SK-N-SH (cell line): Measurements from ENCODE around the gene CHRNB2. TPM values are rescaled to one million over a fixed set of nuclear protein-coding genes. Genes with fewer than 3 reads are reported as not detected.

Experiments
- CTCF ChIA-PET: fragments of 300-600, 350-600 bp; formaldehyde crosslinking; extraction: SDS; loops from one replicate; lab custom pipeline; 2021; lab: Yijun Ruan, JAX
- POLR2A ChIA-PET: fragments of 350-600 bp; sonication (Branson Sonifier 250); formaldehyde crosslinking; extraction: SDS; loops from one replicate; lab custom pipeline; 2020; ENCODE audit warnings: antibody characterized with exemption, inconsistent platforms; lab: Yijun Ruan, JAX
- DNase-seq: peaks from one replicate; pipeline ENCODE4 v3.0.0; 2012
- H2AFZ ChIP-seq: fragments of 200-600 bp; sonication (generic); 2 replicates; pipeline ENCODE4 v1.8.1; 2016; ENCODE audit warnings: antibody characterized with exemption, mild to moderate bottlenecking, low read depth
- H3F3A ChIP-seq: fragments of 200-600 bp; sonication (generic); replicated peaks from 2 replicates; pipeline ENCODE3; 2016; ENCODE audit warnings: antibody characterized with exemption, mild to moderate bottlenecking; ENCODE audit not compliant: insufficient read depth
- H3K27ac ChIP-seq, 2 experiments: fragments of 200-500 bp in 1 of 2; fragments of 200-600 bp in 1 of 2; sonication (Bioruptor generic) in 1 of 2; sonication (generic), shearing (Covaris generic) in 1 of 2; 2 replicates each; pipeline versions ENCODE4 v1.5.1 to v1.6.1; 2014 to 2016; ENCODE audit warnings: low read depth in 2 of 2, inconsistent platforms in 1 of 2, low read length in 1 of 2, mild to moderate bottlenecking in 1 of 2, mixed read lengths in 1 of 2
- H3K27me3 ChIP-seq: fragments of 200-600 bp; sonication (generic), shearing (Covaris generic); 2 replicates; pipeline ENCODE4 v1.6.1; 2016; ENCODE audit warnings: mixed run types; ENCODE audit not compliant: insufficient read depth
- H3K36me3 ChIP-seq, 2 experiments: fragments of 200-500 bp in 1 of 2; fragments of 200-600 bp in 1 of 2; sonication (Bioruptor generic) in 1 of 2; sonication (generic) in 1 of 2; replicated peaks in 1 of 2; 2 replicates each; pipeline versions ENCODE3 to v1.5.1; 2014 to 2016; ENCODE audit warnings: low read length in 1 of 2, mild to moderate bottlenecking in 1 of 2; ENCODE audit not compliant: insufficient read depth in 2 of 2, control insufficient read depth in 1 of 2
- H3K4me1 ChIP-seq, 2 experiments: fragments of 200-500 bp in 1 of 2; fragments of 200-600 bp in 1 of 2; sonication (Bioruptor generic) in 1 of 2; sonication (generic), shearing (Covaris generic) in 1 of 2; 2 replicates each; pipeline versions ENCODE4 v1.5.1 to v1.6.1; 2014 to 2016; ENCODE audit warnings: low read depth in 1 of 2, low read length in 1 of 2, mixed run types in 1 of 2; ENCODE audit not compliant: insufficient read depth in 2 of 2, control insufficient read depth in 1 of 2
- H3K4me2 ChIP-seq: fragments of 200-600 bp; sonication (generic), shearing (Covaris generic); 2 replicates; pipeline ENCODE4 v1.6.1; 2017; ENCODE audit warnings: mixed run types
- H3K4me3 ChIP-seq, 2 experiments: fragments of 200-500 bp in 1 of 2; fragments of 200-600 bp in 1 of 2; sonication (Bioruptor generic) in 1 of 2; sonication (generic), shearing (Covaris generic) in 1 of 2; 2 replicates each; pipeline versions ENCODE4 v1.5.1 to v1.8.1; 2014 to 2016; ENCODE audit warnings: low read depth in 2 of 2, inconsistent platforms in 1 of 2, low read length in 1 of 2, mild to moderate bottlenecking in 1 of 2, mixed read lengths in 1 of 2, moderate library complexity in 1 of 2
- H3K79me2 ChIP-seq: fragments of 200-600 bp; sonication (generic); 2 replicates; pipeline ENCODE4 v1.8.1; 2017; ENCODE audit warnings: mild to moderate bottlenecking; ENCODE audit not compliant: insufficient read depth
- H3K9ac ChIP-seq: fragments of 200-600 bp; sonication (generic); 2 replicates; pipeline ENCODE4 v1.6.1; 2017; ENCODE audit warnings: mixed run types
- H3K9me2 ChIP-seq: fragments of 200-600 bp; sonication (generic); 2 replicates; pipeline ENCODE4 v1.6.1; 2017; ENCODE audit warnings: mixed run types
- H3K9me3 ChIP-seq: fragments of 200-600 bp; sonication (generic); 2 replicates; pipeline ENCODE4 v1.6.1; 2017; ENCODE audit warnings: mixed run types, mild to moderate bottlenecking, moderate library complexity
- H4K20me1 ChIP-seq: fragments of 200-600 bp; sonication (generic); 2 replicates; pipeline ENCODE4 v1.6.1; 2017; ENCODE audit warnings: mild to moderate bottlenecking, mixed run types; ENCODE audit not compliant: insufficient read depth
- ELF1 ChIP-seq: IDR thresholded peaks from 2 replicates; pipeline ENCODE4 v1.4.0; 2012
- FOSL2 ChIP-seq: IDR thresholded peaks from 2 replicates; pipeline ENCODE4 v1.4.0; 2012; ENCODE audit warnings: low read depth, mild to moderate bottlenecking, moderate library complexity, borderline replicate concordance
- FOXJ3 ChIP-seq: sonication (generic); formaldehyde crosslinking; IDR thresholded peaks from 2 replicates; pipeline ENCODE4 v1.5.1; 2020; ENCODE audit warnings: mild to moderate bottlenecking, missing genetic modification reagents
- FOXM1 ChIP-seq: IDR thresholded peaks from 2 replicates; pipeline ENCODE4 v1.4.0; 2012; ENCODE audit warnings: low read depth, mild to moderate bottlenecking
- GATA2 ChIP-seq: sonication (generic); formaldehyde crosslinking; IDR thresholded peaks from 2 replicates; pipeline ENCODE4 v1.5.0; 2020; ENCODE audit warnings: mild to moderate bottlenecking, missing genetic modification reagents
- IRF3 ChIP-seq: fragments of 150-350 bp; IDR thresholded peaks from 2 replicates; pipeline ENCODE4 v1.6.1; 2016; ENCODE audit warnings: mild to moderate bottlenecking, low read depth, low read length
- MAX ChIP-seq: IDR thresholded peaks from 2 replicates; pipeline ENCODE4 v1.4.0; 2012; ENCODE audit warnings: low read depth
- MEF2A ChIP-seq: IDR thresholded peaks from 2 replicates; pipeline ENCODE4 v1.4.0; 2012; ENCODE audit warnings: low read depth, borderline replicate concordance
- NFIC ChIP-seq: IDR thresholded peaks from 2 replicates; pipeline ENCODE4 v1.4.0; 2012; ENCODE audit warnings: borderline replicate concordance
- PBX3 ChIP-seq: IDR thresholded peaks from 2 replicates; pipeline ENCODE4; 2012
- POLR2AphosphoS5 ChIP-seq: IDR thresholded peaks from 2 replicates; pipeline ENCODE4 v1.6.1; 2012; ENCODE audit warnings: low read depth, low read length
- RAD21 ChIP-seq: IDR thresholded peaks from 2 replicates; pipeline ENCODE4 v1.6.1; 2012; ENCODE audit warnings: mild to moderate bottlenecking, low read length
- RFX5 ChIP-seq: IDR thresholded peaks from 2 replicates; pipeline ENCODE4 v1.6.1; 2012; ENCODE audit warnings: mild to moderate bottlenecking, improper control_type of control experiment, low read length
- RXRA ChIP-seq: IDR thresholded peaks from 2 replicates; pipeline ENCODE4 v1.4.0; 2012; ENCODE audit warnings: low read depth, mild to moderate bottlenecking, borderline replicate concordance
- SIN3A ChIP-seq: IDR thresholded peaks from 2 replicates; pipeline ENCODE4 v1.6.1; 2012; ENCODE audit warnings: low read depth, mild to moderate bottlenecking, low read length, moderate library complexity, borderline replicate concordance
- TAF1 ChIP-seq: IDR thresholded peaks from 2 replicates; pipeline ENCODE4 v1.6.1; 2012; ENCODE audit warnings: low read depth, mild to moderate bottlenecking, low read length, moderate library complexity, borderline replicate concordance
- TCF12 ChIP-seq: IDR thresholded peaks from 2 replicates; pipeline ENCODE4 v1.4.0; 2012
- YY1 ChIP-seq: IDR thresholded peaks from 2 replicates; pipeline ENCODE4 v1.4.0; 2012; ENCODE audit warnings: low read depth, mild to moderate bottlenecking
- ZBTB33 ChIP-seq: IDR thresholded peaks from 2 replicates; pipeline ENCODE4 v1.4.0; 2012; ENCODE audit warnings: low read depth, borderline replicate concordance
- WGBS: methylation state at CpG from one replicate; pipeline ENCODE4 v1.1.6; 2017; ENCODE audit warnings: low lambda C conversion rate; 5-methylcytosine and 5-hydroxymethylcytosine counted together
- polyA plus RNA-seq, 3 experiments: library from polyadenylated mRNA; depleted of rRNA; stranded (reverse); fragments of >200 nt; gene quantifications; 2 replicates each; pipeline ENCODE4 v1.2.3, GENCODE V29; 2012

CHRNB2 gene
- polyA plus RNA-seq, 1 of the 3 experiments (the other 2 are of a cell fraction) = 0.64 TPM

- Histone ChIP-seq H3K27ac (no peak overlapping the region), H3K9ac (no peak overlapping the region), H3K4me2 (no peak overlapping the region), H3F3A (peaks cover 3% of the 10 kb centered on the region), H3K9me2 (no peaks in the 10 kb centered on the region), H3K4me3 (no peak overlapping the region), H3K36me3 (peaks cover 91 to 93% of the 10 kb centered on the region in 2 experiments), H3K27me3 (no peaks in the 10 kb centered on the region), H3K4me1 (no peaks in the 10 kb centered on the region; a peak in 1 of 4 replicates), H3K9me3 (no peaks in the 10 kb centered on the region), H3K79me2 (peaks cover 22% of the 10 kb centered on the region), H4K20me1 (peaks cover 10% of the 10 kb centered on the region), H2AFZ (no peak overlapping the region)
- POLR2A ChIA-PET = interaction anchor here (0.6 to 0.8 kb wide), 2 partner anchors 23 to 69 kb away, joined by 3 to 5 read pairs; partner anchors contain the start of gene CHRNB2
- CTCF ChIA-PET = interaction anchor here (0.6 to 1.3 kb wide), 6 partner anchors 10 to 288 kb away, joined by 3 to 6 read pairs (median 3); no protein-coding TSS in a partner anchor
- TF ChIP-seq NFIC (no peak), RAD21 (no peak), TAF1 (no peak), IRF3 (no peak), TCF12 (no peak), MEF2A (no peak), RFX5 (no peak), FOXJ3 (no peak), FOXM1 (no peak), ZBTB33 (no peak), RXRA (no peak), SIN3A (no peak), ELF1 (no peak), POLR2AphosphoS5 (no peak), FOSL2 (no peak)
- WGBS = 89% methylated on average over 5 of the region's 5 CpGs
- no peak for DNase-seq
Measured at GRCh38 chr1:154590756-154591155, 23.2 kb downstream of the CHRNB2 start.

GRCh38 chr1:154591206-154591605, 23.6 kb downstream of the CHRNB2 start:
- Histone ChIP-seq H3K79me2 (peaks cover 22% of the 10 kb centered on the region), H3K9ac (no peak overlapping the region), H3K4me2 (no peak overlapping the region), H3F3A (peaks cover 3% of the 10 kb centered on the region), H3K36me3 (peaks cover 89 to 90% of the 10 kb centered on the region in 2 experiments), H3K27me3 (no peaks in the 10 kb centered on the region), H3K9me2 (no peaks in the 10 kb centered on the region), H3K9me3 (no peaks in the 10 kb centered on the region), H3K27ac (no peak overlapping the region), H2AFZ (no peak overlapping the region), H3K4me3 (no peak overlapping the region), H3K4me1 (no peaks in the 10 kb centered on the region), H4K20me1 (peaks cover 13% of the 10 kb centered on the region)
- DNase-seq = no peak
- ChIA-PET CTCF (interaction anchor here (0.6 to 1.3 kb wide), 5 partner anchors 10 to 287 kb away, joined by 3 to 4 read pairs (median 3); no protein-coding TSS in a partner anchor), POLR2A (interaction anchor here (0.6 kb wide), 1 partner anchor 69 kb away, joined by 5 read pairs; no protein-coding TSS in a partner anchor)
- TF ChIP-seq GATA2 (CRISPR knock-in tag) = no peak
- TF ChIP-seq TCF12 = no peak
- TF ChIP-seq PBX3 = no peak
- TF ChIP-seq YY1 = no peak
- no peak for TF ChIP-seq RAD21
- no peak for TF ChIP-seq POLR2AphosphoS5
- no peak for TF ChIP-seq MAX
- 96% methylated on average over 7 of the region's 7 CpGs for WGBS
